Thyroid gland (tissue), 4 donors: ENCODE measurements around the gene TMED5. TPM values are rescaled to one million over a fixed set of nuclear protein-coding genes. Genes with fewer than 3 reads are reported as not detected.

Experiments
- DNase-seq, 2 donors: peaks; one replicate each; pipeline ENCODE4 v3.0.0-alpha.2; 2019
- H3K27ac ChIP-seq, 3 donors: fragments of 200-600 bp; sonication (generic); 1 replicate in 2 of 3; 2 replicates in 1 of 3; pipeline ENCODE4 v1.5.1; 2016 to 2019; ENCODE audit warnings: mild to moderate bottlenecking in 1 of 3, moderate library complexity in 1 of 3
- H3K27me3 ChIP-seq: fragments of 200-600 bp; sonication (generic); one replicate; pipeline ENCODE4 v1.5.1; 2019
- H3K36me3 ChIP-seq, 2 donors: fragments of 200-600 bp; sonication (generic); one replicate each; pipeline ENCODE4 v1.5.1; 2016 to 2019
- H3K4me1 ChIP-seq, 2 donors: fragments of 200-600 bp; sonication (generic); one replicate each; pipeline ENCODE4 v1.5.1; 2017 to 2019
- H3K4me3 ChIP-seq, 3 donors: fragments of 200-600 bp; sonication (generic); replicated peaks in 1 of 3; 1 replicate in 2 of 3; 2 replicates in 1 of 3; pipeline ENCODE4 v1.5.1; 2016; ENCODE audit warnings: mild to moderate bottlenecking in 1 of 3
- H3K9me3 ChIP-seq: fragments of 200-600 bp; sonication (generic); one replicate; pipeline ENCODE4 v1.5.1; 2017
- POLR2A ChIP-seq, 2 donors: fragments of 450-650 bp; IDR thresholded peaks; one replicate each; pipeline ENCODE4 v1.6.1; 2017; ENCODE audit warnings: antibody characterized with exemption in 2 of 2, mild to moderate bottlenecking in 2 of 2, moderate library complexity in 1 of 2
- WGBS, 2 donors: methylation state at CpG; one replicate each; pipeline ENCODE4 v1.1.5; 2017; 5-methylcytosine and 5-hydroxymethylcytosine counted together
- intact Hi-C: fragments of 100-400 bp; cut with DNase I; formaldehyde crosslinking; loops from one replicate; pipeline ENCODE4 v1.15.1; 2023
- total RNA-seq, 4 donors: library from RNA; depleted of rRNA; stranded (reverse); fragments of >200 nt; gene quantifications; one replicate each; pipeline ENCODE4 v1.2.3, GENCODE V29; 2016
- TF ChIP-seq, protein P1 (sequence below), 6 experiments: fragments of 200-600 bp in 3 of 6; fragments of 450-650 bp in 3 of 6; sonication (generic) in 3 of 6; IDR thresholded peaks; one replicate each; pipeline ENCODE4 v1.5.1; 2016 to 2019; ENCODE audit warnings: antibody characterized with exemption in 6 of 6, mild to moderate bottlenecking in 2 of 6, inconsistent platforms in 1 of 6, moderate library complexity in 1 of 6

The TMED5 gene
- total RNA-seq, 4 donors from 2014 or later, result 96.6 to 100 (median 96.9) TPM

DNA sequence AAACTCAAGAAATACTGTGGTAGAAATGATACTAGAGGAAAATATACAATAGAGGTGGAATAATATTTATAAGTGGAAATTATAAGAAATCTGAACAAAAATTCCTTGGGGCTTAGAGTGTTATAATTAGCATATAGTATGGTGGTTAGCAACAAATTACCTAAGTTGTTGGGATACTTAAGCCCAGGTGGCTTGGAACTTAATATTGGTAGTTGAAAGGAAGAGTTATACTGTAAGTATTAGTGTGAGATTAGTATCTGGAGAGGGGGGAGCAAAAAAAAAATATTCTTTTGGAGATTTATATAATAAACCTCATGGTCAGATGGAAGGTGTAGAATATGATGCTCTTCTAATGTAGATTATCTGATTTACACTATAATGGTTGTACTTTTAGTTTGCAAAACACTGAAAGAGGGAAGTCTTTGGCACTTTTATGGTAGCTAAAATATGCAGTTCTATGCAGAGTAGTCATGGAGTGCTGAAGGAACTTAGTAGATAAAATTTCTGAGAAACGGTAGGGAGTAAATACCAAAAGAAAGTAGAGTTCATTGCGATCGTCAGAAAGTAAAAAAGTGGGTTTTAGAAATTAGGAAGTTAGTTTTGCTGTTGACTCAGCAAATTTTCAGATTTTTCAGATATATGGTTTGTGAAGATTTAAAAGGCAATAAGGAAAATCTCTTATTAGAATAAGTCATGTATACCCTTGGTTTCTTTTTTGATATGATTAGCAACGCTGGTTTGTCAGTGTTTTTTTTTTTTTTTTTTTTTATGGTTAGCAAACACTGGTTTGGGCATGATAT lies 55.5 kb downstream of the TMED5 start:
- Histone ChIP-seq H3K36me3 (peaks cover 0 to 5% of the 10 kb centered on the region in 2 donors), H3K9me3 (no peaks in the 10 kb centered on the region), H3K27me3 (no peaks in the 10 kb centered on the region), H3K4me1 (no peaks in the 10 kb centered on the region), H3K27ac (no peak overlapping the region), H3K4me3 (no peak overlapping the region)
- intact Hi-C loops, result no loop called here
- TF ChIP-seq, protein P1, sequence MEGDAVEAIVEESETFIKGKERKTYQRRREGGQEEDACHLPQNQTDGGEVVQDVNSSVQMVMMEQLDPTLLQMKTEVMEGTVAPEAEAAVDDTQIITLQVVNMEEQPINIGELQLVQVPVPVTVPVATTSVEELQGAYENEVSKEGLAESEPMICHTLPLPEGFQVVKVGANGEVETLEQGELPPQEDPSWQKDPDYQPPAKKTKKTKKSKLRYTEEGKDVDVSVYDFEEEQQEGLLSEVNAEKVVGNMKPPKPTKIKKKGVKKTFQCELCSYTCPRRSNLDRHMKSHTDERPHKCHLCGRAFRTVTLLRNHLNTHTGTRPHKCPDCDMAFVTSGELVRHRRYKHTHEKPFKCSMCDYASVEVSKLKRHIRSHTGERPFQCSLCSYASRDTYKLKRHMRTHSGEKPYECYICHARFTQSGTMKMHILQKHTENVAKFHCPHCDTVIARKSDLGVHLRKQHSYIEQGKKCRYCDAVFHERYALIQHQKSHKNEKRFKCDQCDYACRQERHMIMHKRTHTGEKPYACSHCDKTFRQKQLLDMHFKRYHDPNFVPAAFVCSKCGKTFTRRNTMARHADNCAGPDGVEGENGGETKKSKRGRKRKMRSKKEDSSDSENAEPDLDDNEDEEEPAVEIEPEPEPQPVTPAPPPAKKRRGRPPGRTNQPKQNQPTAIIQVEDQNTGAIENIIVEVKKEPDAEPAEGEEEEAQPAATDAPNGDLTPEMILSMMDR (IDR thresholded peaks at IDR 0.05), result no peak
- no peak for TF ChIP-seq POLR2A (IDR thresholded peaks at IDR 0.05)
- no peak for DNase-seq
- WGBS, 2 donors, result 73 to 85% methylated on average over 4 of the region's 4 CpGs

DNA sequence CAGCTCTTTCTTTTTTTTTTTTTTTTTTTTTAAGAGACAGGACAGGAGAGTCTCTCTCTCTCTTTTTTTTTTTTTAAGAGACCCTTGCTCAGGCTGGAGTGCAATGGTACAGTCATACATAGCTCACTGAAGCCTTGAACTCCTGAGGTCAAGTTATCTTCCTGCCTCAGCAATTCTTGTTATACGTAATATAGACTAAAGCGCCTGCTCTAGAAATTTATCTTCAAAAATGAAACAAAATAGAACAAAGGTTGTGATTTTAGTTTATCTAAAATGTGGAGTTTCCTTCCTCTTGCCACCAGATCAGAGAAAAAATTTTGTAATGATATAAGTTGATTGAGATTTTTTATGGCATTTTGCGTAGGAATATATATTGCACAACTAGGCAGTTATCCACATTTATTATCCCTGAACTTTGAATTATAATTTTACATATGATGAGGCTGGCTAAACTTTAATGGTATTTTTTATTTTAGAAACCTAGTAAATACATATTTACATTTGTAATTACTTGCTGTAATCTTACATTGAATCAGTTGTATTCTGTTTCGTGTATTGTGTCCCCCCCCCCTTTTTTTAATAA lies 56.9 kb downstream of the TMED5 start:
- 97 to 99% methylated on average over 4 of the region's 4 CpGs for WGBS, 2 donors

DNA sequence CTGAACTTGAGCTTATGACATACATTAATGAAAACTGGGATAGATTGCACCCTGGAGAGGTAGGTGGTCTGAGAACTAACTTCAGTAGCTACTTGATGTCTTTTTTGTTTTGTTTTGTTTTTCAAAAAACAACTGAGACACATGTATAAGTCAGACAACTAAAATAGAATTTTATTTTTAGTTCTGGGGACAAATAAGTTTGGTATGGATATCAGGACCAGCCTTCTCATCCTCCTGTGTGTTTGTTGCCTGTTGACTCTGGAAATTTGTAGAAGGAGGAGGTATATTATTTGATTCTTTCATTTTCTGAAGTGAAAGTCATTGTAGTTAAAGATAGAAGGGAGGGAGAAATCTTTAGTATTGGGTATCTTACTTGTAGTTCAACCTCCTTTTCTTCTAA lies 59.6 kb downstream of the TMED5 start:
- intact Hi-C loops, result no loop called here
- H3K4me1 ChIP-seq, result no peaks in the 10 kb centered on the region
- H3K4me3 ChIP-seq, result no peak overlapping the region
- no peak overlapping the region for H3K27ac ChIP-seq
- no peaks in the 10 kb centered on the region for H3K27me3 ChIP-seq
- DNase-seq, result no peak
- H3K9me3 ChIP-seq, result no peaks in the 10 kb centered on the region
- TF ChIP-seq, protein P1 (IDR thresholded peaks at IDR 0.05), result no peak
- TF ChIP-seq POLR2A (IDR thresholded peaks at IDR 0.05), result no peak
- peaks cover 8 to 18% of the 10 kb centered on the region in 2 donors for H3K36me3 ChIP-seq

More for the DNA sequence above, 56.9 kb downstream of the TMED5 start:
- DNase-seq, result no peak
- H3K36me3 ChIP-seq, result peaks cover 5 to 9% of the 10 kb centered on the region in 2 donors
- no peaks in the 10 kb centered on the region for H3K4me1 ChIP-seq
- H3K27ac ChIP-seq, result no peak overlapping the region
- H3K9me3 ChIP-seq, result no peaks in the 10 kb centered on the region
- intact Hi-C loops, result no loop called here
- H3K4me3 ChIP-seq, result no peak overlapping the region
- no peak for TF ChIP-seq POLR2A (IDR thresholded peaks at IDR 0.05)
- TF ChIP-seq, protein P1 (IDR thresholded peaks at IDR 0.05), result no peak
- H3K27me3 ChIP-seq, result no peaks in the 10 kb centered on the region

DNA sequence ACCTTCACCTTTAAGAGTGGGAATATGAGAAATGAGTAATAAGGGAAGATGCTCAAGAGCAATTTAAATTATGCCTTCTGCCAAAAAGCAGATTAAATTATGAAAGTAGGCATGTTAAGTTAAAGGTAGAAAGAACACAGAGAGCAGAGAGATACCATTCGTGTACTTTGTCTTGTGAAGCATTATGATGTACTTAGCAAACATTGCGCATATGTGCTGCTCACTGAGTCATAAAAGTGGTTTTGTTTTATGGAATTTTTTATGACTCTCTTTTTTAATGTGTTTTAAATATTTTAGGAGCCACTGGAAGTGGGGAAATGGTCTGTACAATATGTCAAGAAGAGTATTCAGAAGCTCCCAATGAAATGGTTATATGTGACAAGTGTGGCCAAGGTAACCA lies 65.8 kb downstream of the TMED5 start:
- peaks cover 3 to 16% of the 10 kb centered on the region in 2 donors for H3K36me3 ChIP-seq
- H3K27me3 ChIP-seq, result no peaks in the 10 kb centered on the region
- 96 to 98% methylated on average over 2 of the region's 2 CpGs for WGBS, 2 donors
- no peak overlapping the region for H3K4me3 ChIP-seq
- no peaks in the 10 kb centered on the region for H3K9me3 ChIP-seq
- intact Hi-C loops, result no loop called here
- H3K4me1 ChIP-seq, result peaks cover 0 to 7% of the 10 kb centered on the region in 2 donors
- no peak overlapping the region for H3K27ac ChIP-seq
- TF ChIP-seq POLR2A (IDR thresholded peaks at IDR 0.05), result no peak
- TF ChIP-seq, protein P1 (IDR thresholded peaks at IDR 0.05), result no peak
- DNase-seq, result no peak

DNA sequence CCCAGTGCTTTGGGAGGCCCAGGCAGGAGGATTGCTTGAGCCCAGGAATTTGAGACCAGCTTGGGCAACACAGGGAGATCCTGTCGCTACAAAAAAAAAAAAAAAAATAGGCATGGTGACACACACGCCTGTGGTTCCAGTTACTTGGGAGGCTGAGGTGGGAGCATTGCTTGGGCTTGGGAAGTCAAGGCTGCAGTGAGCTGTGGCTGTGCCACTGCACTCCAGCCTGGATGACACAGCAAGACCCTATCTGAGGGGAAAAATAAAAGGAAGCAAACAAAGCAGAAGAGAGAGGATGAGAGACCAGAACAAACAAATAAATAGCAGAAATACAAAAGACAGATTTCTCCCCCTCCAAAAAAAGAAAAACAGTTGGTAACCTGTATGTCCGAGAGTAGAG lies 67.1 kb downstream of the TMED5 start:
- Histone ChIP-seq H3K36me3 (peaks cover 3 to 8% of the 10 kb centered on the region in 2 donors), H3K4me1 (peaks cover 0 to 7% of the 10 kb centered on the region in 2 donors), H3K9me3 (no peaks in the 10 kb centered on the region), H3K27me3 (no peaks in the 10 kb centered on the region), H3K27ac (no peak overlapping the region), H3K4me3 (no peak overlapping the region)
- TF ChIP-seq, protein P1 (IDR thresholded peaks at IDR 0.05), result no peak
- TF ChIP-seq POLR2A (IDR thresholded peaks at IDR 0.05), result no peak
- 96 to 97% methylated on average over 3 of the region's 3 CpGs for WGBS, 2 donors
- intact Hi-C loops, result no loop called here
- no peak for DNase-seq
